Activated CD8-positive, alpha-beta memory T cell treated with anti-CD3 and anti-CD28 coated beads for 36 hours (primary cell): Measurements from ENCODE around the gene IL11. TPM values are rescaled to one million over a fixed set of nuclear protein-coding genes. Genes with fewer than 3 reads are reported as not detected.
"Not testable (repeated sequence)": the region's sequence is repeated elsewhere in the genome, so short reads cannot be mapped to it uniquely, and the experiment has no call there.

ENCODE experiments used
- CTCF ChIA-PET: fragments of 350-600 bp; sonication (Branson Sonifier 250); formaldehyde crosslinking; loops from one replicate; lab custom pipeline; 2021; ENCODE audit warnings: antibody characterized with exemption; lab: Charles Lee
- POLR2A ChIA-PET: fragments of 350-600 bp; sonication (Branson Sonifier 250); formaldehyde crosslinking; loops from one replicate; lab custom pipeline; 2021; ENCODE audit warnings: antibody characterized with exemption; lab: Charles Lee
- total RNA-seq, 2 experiments: library from RNA; stranded (reverse); gene quantifications; one replicate each; pipeline ENCODE4 v1.2.3, GENCODE V29; 2021

The IL11 gene
- total RNA-seq, 2 experiments from 2014 or later: 0.08 to 0.21 TPM

DNA sequence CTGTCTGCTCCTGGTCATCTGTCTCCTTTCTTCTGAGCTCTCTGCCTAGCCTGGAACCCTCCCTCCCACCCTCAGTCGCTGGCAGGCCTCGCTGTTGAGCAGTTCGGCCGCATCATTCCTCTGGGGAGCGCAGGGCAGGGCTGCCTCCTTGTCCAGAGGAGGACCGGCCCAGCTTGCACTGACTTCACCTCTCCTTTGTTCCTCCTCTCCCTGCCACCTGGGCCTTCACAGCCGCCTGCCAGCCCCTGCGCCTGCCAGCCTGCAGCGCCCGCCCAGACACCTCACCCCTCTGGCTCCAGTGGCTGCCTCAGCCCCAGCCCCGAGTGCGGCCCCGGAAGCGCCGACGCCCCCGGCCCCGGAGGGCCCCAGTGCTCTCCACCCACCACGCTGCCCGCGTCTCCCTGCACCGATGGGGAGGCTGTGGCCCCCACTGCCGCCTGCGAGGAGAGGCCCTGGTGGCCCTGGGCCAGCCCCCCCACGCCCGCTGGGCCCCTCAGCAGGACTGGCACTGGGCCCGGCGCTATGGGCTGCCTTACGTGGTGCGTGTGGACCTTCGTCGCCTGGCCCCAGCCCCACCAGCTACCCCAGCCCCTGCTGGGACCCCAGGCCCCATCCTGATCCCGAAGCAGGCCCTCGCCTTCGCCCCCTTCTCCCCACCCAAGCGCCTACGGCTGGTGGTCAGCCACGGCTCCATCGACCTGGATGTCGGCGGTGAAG lies 23.4 kb downstream of the IL11 start:
- POLR2A ChIA-PET: no interaction called here
- CTCF ChIA-PET: no interaction called here

DNA sequence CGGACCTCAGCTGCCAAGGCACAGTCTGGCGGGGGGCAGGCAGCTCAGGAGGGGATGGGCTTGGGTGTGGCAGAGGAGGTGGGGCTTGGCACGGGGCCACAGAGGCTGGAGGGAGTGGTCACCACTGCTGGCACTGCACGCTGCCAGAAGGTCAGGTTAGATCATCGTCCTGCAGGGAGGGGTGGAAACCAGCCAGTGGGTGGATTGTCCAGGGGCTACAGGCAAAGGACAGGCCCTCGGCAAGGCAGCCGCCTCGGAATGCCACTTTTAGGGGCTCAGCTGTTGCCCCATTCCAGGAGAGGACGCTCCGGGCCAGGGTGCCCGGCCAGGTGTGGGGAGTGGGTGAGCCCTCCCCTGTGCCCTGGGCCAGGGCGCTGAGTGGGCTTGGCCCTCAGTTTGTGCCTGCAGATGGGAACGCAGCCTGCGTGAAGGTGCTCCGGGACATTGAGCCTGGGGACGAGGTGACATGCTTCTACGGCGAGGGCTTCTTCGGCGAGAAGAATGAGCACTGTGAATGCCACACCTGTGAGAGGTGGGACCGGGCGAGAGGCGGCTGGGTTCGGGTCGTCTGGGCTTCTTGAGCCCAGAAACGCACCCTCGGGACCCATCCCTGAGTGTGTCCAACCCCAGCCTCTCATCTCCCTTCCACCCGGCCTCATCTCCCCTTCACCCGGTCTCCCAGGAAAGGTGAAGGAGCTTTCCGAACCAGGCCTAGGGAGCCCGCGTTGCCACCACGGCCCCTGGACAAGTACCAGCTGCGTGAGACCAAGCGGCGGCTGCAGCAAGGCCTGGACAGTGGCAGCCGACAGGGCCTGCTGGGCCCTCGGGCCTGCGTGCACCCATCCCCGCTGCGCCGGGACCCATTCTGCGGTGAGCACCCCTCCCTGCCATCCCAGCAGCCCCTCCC lies 24.2 kb downstream of the IL11 start:
- POLR2A ChIA-PET: no interaction called here
- CTCF ChIA-PET: interaction anchor here (0.5 kb wide), 1 partner anchor 182 kb away, joined by 3 read pairs; no protein-coding TSS in a partner anchor

DNA sequence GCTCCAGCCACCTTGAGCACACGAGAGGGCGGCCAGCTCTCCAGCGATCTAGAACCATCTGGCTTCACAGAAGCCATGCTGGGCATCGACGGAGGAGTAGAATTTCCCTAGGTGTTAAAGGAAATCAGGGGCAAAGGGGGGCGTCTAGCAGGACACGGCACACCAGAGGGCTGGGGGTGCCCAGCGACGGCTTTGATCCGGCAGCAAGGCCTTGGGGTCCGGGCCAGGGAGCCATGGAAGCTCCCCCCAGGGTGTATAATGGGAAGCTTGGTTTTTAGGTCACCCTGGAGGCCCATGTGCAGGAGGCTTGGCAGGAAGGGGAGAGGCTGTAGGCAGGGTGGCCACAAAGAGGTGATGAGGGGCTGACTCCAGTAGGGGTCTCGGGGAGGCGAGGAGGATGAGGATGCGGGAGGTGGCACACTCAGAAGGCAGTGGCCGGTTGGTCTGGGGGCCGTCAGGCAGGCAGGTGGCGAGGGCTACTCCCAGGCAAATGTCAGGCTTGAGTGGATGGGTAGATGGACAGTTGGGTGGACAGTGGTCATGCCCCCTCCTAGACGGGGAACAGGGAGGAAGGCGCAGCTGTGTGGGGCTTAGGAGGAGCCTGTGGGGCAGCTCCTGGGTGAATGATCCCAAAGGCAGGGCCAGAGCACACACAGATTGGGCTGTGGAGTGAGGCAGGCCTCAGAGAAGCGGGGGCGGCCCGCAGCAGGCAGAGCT lies 25.0 kb downstream of the IL11 start:
- POLR2A ChIA-PET: no interaction called here
- CTCF ChIA-PET: no interaction called here

DNA sequence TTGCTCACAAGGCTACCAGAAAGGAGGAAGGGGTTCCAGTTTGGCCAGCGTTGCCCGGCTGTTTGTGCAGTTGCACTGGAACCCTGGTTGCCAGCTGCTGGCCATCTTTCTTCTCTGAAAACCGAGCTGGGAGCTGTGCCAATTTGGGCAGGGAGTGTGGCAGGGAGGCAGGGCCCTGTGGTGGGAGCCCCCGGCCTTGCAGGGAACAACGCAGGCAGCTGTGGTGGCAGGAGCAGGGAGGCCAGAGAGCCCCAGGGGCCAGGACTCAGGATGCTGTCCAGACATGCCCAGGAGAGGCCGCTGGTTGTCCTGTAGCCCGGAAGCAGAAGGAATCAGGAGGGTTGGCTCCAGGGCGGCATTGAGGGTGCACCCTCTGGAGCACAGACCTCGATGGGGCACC lies 25.8 kb downstream of the IL11 start:
- ChIA-PET POLR2A (no interaction called here), CTCF (no interaction called here)

DNA sequence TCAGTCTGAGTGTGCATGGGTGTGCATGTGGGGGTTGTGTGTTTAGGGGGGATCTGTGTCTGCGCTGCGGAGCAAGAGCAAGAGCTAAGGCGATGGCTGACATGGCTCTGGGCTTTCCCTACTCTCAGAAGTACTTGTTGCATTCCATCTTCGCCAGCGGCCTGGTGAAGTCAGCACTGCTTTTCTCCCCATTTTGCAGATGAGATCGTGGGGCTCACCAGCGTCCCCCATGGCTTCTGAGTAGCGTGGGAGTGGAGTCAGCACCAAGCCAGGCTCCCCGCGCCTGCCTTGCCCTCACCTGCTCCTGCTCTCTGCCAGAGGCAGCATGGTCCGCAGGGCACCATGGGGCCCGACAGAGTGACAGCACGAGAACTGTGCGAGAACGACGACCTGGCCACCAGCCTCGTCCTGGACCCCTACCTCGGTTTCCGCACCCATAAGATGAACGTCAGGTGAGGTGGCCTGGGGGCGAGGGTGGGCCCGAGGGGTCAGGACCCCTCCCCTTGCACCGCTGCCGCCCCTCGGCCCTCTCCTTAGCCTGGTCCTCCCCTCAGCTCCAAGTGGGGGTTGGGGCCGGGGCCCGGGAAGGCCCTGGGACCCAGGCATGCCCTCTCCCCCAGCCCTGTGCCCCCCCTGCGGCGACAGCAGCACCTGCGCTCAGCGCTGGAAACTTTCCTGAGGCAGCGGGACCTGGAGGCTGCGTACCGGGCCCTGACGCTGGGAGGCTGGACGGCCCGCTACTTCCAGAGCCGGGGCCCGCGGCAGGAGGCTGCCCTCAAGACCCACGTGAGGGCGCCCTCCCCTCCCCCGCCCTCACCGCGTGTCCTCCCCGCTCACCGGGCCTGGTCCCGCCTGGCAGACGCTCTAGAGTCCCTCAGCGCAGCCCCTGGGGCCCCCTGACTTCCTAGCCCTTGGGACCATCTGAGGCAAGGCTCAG lies 28.4 kb downstream of the IL11 start:
- ChIA-PET POLR2A (no interaction called here), CTCF (no interaction called here)

DNA sequence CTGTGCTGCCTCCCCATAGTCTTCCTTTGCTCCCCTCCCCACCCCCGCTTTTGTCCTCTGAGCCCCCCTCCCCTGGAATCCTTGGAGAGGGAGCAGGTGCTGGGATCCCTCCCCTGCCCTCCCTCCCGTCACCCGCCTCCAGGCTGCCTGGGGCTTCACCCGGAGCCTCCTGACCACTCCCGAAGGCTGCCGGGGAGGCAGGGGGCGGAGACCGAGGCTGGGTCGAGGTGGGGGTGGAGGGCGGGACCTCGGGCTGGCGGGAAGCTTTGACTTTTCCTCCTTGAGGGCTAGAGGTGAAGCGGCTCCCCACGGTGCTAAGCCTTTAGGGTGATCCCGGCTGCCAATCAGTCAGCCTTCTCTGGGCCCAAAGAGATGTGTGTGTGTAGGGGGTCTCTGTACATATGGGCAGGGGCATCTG lies 29.1 kb downstream of the IL11 start:
- CTCF ChIA-PET: no interaction called here
- POLR2A ChIA-PET: no interaction called here

DNA sequence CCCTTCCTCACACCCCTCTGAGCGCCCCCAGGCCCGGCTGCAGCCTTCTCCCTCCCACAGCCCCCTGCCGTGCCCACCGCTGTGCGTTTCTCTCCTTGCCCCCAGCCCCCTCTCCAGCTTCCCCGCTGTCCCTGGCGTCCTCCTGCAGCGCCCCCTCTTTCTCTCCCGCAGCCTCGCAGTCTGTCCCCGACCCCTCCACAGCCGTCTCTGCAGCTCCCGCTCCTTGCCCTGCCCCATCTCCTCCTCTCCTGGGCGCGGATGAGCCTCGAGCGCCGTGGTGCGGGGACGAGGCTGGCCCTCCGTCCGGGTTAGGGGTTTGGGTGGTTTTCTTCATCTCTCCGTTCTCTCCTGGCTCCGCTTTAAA lies 29.5 kb downstream of the IL11 start:
- POLR2A ChIA-PET: no interaction called here
- CTCF ChIA-PET: no interaction called here

DNA sequence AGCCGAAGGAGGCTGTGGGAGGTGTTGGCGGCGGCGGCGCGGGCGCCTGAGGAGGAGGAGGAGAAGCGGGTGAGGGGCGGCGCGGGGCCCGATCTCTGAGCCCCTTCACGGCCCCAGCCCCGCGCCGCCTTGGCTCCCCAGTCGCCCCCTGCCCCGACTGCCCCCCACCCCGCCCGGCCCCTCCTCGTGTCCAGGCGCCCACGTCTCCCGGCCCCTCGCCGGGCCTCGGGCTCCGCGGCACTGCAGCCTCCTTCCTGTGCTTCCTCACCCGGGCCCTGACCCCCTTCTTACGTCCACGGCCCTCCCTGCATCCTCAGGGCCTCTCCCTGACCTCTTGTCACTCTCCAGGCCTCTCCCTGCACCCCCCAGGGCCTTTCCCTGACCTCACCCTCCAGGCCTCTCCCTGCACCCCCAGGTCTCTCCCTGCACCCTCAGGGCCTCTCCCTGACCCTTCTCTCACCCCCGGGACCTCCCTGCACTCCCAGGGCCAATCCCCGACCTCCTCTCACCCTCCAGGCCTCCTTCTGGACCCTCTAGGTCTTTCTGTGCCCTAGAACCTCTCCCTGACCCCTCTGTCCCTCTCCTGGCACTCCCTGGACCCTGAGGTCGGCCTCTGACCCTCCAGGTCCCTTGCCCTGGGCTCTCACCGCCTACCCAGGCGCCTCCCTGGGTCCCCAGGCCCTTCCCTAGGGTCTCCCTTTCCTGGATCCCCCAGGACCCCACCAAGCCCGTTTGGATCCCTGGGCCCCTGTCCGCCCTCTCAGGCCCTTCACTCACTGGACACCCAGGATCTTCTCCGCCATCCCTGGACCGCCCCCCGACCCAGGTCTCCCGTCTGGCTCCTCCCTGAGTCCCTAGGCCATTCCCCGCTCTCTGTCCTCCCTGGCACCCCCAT lies 30.1 kb downstream of the IL11 start:
- CTCF ChIA-PET: interaction anchor here (1.0 to 2.0 kb wide), 5 partner anchors 9 to 86 kb away, joined by 3 to 16 read pairs (median 3); no protein-coding TSS in a partner anchor
- POLR2A ChIA-PET: interaction anchor here (0.5 to 2.1 kb wide), 8 partner anchors 38 to 278 kb away, joined by 3 to 18 read pairs (median 6); partner anchors contain the start of genes PPP6R1, TMEM238 and UBE2S

DNA sequence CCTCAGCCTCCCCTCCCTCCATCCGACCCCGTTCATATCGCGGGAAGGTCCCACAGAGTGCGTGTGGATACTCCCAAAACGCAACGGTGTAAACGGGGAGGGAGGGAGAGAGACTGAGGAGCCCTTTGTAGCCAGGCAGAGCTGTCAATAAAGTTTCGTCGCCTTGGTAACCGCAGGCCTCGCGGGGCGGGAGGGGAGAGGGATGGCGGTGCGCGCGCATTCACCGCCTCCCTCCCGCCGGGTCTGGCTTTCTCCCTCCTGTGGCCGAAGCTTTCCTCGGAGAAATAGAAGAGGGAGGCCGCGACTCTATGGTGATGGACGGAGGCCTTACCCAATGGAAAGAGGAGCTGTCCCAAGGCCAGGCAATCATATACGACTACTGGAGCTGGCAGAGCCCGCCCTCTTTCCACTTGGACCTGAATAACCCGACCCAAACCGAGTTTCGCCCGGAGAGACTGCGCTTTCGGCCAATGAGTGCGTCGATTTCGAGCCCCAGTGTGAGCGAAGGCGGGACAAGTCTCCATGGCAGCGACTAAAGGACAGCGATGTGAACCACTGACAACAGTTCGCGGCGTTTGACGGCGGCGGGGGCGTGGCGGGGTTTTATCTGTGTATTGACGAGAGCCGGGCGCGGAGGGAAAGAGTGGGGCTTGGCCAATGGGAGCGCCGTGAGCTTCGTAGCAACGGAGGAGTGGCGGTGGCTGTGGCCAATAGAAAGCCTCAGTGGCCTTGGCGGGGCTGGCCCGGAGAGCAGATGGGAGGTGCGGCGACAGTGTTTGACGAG lies 31.0 kb downstream of the IL11 start, which contains the start of gene KMT5C:
KMT5C (plus strand) TSS at position 772 of the 784 bp plus-strand sequence. CDS start 2,061 bp downstream, outside the sequence.
- CTCF ChIA-PET: interaction anchor here (0.7 to 2.0 kb wide), 8 partner anchors 8 to 308 kb away, joined by 3 to 16 read pairs (median 3); partner anchors contain the start of gene TMEM238
- POLR2A ChIA-PET: interaction anchor here (0.5 to 2.1 kb wide), 9 partner anchors 29 to 279 kb away, joined by 3 to 18 read pairs (median 6); partner anchors contain the start of genes PPP6R1, TMEM238 and UBE2S

DNA sequence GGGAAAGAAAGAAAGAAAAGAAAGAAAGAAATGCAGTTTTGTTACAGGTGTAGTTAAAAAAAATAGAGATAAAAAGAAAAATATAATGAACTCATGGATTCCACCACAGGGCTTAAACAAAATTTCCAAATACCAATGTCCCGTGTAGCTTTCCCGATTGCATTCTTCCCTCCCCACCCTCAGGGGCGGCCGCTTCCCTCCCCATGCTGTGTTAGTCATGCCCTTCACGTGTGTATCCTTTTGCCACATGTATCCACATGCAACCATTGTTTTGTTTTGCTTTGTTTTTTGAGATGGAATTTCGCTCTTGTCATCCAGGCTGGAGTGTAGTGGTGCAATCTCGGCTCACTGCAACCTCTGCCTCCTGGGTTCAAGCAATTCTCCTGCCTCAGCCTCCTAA lies 34.2 kb downstream of the IL11 start:
- ChIA-PET POLR2A (no interaction called here), CTCF (interaction anchor here (1.5 kb wide), 1 partner anchor 35 kb away, joined by 3 read pairs; no protein-coding TSS in a partner anchor)

DNA sequence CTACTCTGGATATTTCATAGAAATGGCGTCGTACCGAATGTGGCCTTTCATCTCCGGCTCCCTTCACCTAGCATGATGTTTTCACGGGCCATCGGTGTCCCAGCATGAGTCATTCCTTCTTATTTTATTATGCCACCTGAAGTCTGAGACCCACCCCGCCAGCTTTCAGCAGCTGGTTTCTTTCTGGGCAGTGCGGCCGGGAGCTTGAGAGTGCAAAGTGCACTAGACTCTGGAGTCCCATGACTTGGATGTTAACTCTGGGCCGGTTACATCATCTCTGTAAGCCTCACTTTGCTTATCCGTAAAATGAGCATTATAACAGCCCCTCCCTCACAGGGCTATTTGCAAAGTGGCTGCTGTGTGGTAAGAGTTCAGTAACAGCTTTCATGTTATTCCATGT lies 36.4 kb downstream of the IL11 start:
- ChIA-PET CTCF (no interaction called here), POLR2A (no interaction called here)

DNA sequence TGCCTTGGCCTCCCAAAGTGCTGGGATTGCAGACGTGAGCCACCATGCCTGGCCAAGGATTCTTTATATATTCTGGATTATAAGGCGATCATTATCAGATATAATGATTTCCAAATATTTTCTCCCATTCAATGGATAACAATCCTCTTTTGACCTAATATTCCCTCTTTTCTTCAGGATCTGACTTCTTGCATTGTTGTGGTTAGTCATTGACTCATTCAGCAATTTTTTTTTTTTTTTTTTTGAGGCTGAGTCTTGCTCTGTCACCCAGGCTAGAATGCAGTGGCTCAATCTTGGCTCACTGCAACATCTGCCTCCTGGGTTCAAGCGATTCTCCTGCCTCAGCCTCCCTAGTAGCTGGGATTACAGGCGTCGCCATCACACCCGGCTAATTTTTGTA lies 40.5 kb downstream of the IL11 start:
- POLR2A ChIA-PET, CTCF ChIA-PET: not testable (repeated sequence)

DNA sequence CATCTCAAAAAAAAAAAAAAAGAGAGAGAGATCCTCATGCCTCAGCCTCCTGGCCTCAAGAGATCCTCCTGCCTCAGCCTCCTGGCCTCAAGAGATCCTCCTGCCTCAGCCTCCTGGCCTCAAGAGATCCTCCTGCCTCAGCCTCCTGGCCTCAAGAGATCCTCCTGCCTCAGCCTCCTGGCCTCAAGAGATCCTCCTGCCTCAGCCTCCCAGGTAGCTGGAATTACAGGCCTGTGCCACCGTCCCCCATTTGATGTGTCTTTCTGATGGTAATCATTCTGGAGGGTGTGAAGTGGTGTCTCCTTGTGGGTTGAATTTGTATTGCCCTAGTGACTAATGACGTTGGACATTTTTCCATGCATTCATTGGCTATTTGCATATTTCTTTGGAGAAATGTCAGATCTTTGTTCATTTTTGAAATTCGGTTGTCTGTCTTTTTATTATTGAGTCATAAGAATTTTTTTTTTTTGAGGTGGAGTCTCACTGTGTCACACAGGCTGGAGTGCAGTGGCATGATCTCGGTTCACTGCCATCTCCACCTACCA lies 41.4 kb downstream of the IL11 start:
- POLR2A ChIA-PET, CTCF ChIA-PET: not testable (repeated sequence)

DNA sequence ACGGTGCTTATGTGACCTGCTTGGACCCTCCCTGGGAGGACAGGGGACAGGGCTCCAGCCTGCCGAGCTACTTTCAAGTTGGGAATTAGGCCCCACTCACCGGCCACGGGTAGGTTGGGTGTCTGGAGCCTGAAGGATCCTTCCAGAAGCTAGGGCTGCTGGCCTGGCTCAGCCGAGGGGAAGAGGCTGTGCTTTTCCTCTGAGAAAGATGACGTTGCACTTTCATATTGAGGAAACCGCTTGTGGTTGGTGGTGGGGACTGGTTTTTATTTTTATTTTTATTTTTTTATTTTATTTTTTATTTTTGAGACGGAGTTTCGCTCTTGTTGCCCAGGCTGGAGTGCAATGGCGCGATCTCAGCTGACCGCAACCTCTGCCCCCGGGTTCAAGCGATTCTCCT lies 45.1 kb downstream of the IL11 start, which contains the start of gene TMEM150B:
TMEM150B (minus strand) TSS at position 170 of the 400 bp plus-strand sequence. CDS start 4,305 bp downstream, outside the sequence.
- CTCF ChIA-PET: no interaction called here
- POLR2A ChIA-PET: no interaction called here

DNA sequence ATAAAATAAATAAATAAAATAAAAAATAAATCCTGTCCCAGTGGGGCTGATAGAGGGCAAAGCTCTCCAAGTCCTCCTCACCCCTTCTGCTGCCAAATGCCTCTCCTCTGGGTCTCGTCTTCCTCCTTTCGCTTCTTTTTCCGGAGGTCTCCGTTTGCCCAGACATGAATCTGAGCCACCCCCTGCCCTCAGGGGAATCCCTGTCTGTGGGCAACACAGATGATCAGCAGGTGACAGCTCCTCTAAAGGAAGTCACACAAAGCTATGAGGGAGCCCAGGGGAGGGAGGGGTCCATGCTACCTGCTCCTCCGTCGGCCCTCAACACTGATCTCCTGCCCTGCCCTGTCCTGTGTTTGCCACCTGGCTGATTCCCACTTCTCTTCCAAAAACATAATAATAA lies 45.6 kb downstream of the IL11 start:
- ChIA-PET CTCF (interaction anchor here (0.9 kb wide), 1 partner anchor 14 kb away, joined by 3 read pairs; no protein-coding TSS in a partner anchor), POLR2A (no interaction called here)
